GM15510 (cell line): ENCODE measurements around the gene LRRC47.

ENCODE experiments used
- POLR2A ChIP-seq: IDR thresholded peaks from 3 replicates; pipeline ENCODE4 v1.6.1; 2011; ENCODE audit warnings: borderline replicate concordance; ENCODE audit not compliant: insufficient read length; ENCODE audit errors: extremely low read depth

LRRC47 gene

DNA sequence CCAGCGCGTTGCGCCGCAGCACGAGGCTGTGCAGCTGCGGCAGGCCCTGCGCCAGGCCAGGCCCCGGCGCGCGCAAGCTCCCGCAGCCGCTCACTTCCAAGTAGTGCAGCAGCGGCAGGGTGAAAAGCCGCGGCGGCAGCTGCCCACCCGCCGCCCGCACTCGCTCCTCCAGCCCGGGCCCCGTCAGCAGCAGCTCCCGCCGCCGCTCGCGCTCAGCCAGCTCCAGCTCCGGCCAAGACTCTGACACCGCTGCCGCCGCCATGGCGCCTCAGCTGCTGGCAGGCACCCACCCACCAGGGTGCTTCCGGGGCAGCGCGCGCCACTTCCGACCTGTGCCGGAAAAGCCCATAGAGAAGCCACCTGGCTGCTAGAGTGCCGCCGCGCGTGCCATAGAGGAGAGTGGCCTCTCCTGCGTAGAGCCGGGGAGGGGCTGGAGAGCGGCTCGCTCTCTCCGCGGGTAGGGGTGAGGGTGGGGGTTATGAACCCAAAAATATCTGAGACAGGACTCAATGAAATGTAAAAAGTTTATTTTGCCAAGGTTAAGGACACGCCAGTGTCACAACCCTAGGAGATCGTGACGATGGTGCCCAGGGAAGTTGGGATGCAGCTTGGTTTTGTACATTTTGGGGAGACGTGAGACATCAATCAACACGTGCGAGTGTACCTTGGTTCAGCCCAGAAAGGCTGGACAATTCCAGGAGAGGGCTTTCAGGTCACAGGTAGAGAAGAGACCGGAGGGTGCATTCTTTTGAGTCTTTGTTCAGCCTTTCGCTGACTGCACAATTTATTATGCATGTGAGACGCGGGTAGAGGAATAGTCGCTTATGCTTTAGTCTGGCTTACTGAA, at the start of gene LRRC47:
LRRC47 (minus strand) TSS at position 284 of the 847 bp plus-strand sequence; CDS start at position 262, 22 bp downstream.
- TF ChIP-seq POLR2A, result peak; percentile 81

DNA sequence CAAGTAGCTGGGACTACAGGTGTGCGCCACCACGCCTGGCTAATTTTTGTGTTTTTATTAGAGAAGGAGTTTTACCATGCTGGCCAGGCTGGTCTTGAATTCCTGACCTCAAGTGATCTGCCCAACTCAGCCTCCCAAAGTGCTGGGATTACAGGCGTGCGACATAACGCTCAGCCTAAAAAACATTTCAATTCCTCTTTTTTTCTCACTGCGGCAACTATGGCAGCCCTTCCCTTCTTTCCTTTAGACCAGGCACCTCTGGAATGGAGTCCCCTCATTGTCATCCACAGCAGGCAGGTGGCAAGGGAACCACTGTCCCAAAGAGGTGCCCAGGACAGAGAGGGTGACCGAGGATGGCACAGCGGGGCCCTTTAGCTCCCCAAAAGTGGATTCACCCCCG, 46.6 kb upstream of the LRRC47 start:
- no peak for TF ChIP-seq POLR2A

DNA sequence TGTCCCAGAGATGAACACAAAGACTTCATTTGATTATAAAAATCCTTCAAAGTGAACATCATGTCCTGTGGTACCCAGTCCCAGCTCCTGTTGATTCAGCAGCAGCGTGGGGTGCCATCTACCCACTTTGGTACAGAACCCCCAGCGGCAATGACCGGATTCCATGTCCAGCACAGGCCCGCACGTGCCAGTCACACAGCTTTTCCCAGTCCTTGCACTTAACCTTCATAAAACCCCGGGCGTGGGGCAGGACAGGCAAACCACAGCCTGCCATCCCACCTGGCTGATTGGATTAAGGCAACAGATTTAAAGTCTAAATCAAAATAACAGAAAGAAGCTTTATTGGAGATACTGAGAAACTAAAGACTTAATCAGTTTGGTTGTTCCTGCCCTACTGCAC, 45.2 kb upstream of the LRRC47 start:
- TF ChIP-seq POLR2A, result no peak

DNA sequence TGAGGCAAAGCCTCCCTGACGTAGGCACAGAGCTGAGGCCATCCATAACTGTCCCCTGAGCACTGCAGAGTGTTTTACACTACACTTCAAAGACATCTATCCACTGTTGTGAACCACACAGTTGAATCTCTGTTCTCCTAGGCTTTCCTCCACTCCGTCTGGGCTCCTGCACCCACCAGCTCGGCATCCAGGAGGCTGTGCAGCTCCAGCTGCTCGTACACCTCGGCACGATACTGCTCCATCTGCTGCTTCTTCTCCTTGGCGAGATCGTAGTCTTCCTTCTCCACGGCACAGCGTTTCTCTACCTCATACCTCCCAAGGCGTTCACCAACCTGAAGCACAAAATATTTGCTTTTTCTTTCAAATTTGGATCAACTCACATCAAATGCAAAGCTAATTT, 42.5 kb upstream of the LRRC47 start:
- TF ChIP-seq POLR2A, result no peak

DNA sequence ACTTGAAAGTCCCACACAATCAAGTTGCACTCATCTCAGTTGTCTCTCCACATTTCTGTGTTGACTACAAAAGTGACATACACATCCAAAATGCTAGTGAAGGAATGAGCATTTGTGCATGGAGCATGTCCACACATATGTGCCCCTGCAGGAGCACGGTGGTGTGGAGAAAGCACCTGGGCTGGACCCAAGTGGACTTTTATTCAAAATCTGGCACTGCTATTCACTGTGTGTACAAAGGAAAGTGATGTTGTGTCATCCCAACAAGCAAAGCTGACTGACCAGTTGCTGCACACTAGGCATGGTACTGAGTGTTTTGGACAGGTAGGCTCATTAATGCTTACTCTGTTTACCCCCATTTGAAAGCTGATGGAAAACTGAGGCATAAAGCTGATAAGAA, 41.4 kb upstream of the LRRC47 start:
- no peak for TF ChIP-seq POLR2A

DNA sequence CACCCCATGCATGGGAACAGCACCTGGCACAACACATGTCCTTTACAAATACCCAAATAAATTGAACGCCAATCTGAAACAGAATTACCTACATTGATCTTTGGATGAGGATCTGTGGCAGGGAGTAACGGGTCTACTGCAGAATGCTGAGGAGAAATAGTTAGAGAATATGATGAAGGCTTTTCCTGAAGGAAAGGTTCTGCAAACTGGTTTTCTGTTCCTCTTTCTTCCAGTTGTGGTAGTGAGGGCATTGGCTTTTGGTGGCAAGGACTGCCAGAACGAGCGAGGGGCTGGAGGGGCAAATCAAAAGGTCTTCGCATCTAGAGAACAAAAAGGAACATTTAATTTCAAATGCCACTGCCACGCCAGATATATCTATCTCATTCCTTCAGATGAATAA, 40.9 kb upstream of the LRRC47 start:
- TF ChIP-seq POLR2A, result no peak

DNA sequence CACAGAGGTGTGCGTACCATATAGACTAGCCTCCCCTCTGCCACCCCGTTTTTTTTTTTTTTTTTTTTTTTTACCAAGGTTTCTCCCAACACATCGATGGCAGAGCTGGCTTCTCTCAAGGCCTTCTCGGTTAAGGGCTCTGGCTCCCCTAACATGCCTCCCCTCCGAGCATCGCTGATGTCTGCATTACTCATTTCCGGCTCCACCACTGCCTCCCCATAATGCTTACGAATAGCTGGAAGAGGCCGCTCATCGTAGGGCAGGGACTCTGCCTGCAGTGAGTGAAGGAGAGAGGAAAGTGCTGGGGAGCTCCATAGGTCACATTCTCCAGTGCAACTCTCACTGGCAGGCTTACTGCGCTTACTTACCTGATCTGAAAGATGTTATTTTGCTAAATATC, 40.1 kb upstream of the LRRC47 start:
- no peak for TF ChIP-seq POLR2A

DNA sequence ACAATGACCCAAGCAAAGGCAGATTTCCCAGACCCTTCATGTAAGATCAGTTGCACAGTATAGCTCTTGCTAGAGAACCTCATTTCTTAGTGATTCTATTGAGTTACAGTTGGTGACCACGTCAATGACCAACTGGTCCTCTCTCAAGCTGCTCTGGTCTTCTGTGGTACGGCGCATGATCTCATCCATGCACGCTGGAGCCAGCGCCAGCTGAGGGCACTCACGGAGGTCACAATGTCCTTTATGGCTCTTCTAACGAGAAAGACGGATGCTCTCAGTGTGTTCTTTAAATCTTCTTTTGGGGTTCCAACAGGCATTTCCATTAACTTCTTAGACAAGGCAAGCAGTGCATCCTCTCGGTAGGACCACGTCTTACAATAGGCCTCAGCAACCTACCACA, 38.4 kb upstream of the LRRC47 start:
- no peak for TF ChIP-seq POLR2A

DNA sequence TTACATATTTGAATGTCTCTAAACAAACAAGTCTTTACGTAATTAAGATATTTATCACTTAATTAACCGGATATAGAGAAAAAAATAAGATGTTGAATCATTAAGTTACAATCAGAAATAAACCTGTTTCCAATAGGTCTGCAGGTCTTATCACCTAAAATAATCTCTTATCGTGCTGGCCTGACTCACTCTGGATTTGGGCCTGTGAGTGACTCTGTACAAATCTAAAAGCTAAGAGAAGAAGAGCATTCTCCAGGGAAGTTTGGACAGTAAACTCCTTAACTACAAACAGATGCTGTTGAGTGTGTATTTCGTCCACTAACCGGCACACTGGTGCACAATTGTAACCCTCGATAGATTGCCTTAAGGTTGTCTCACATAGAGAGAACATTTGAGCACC, 35.4 kb upstream of the LRRC47 start:
- TF ChIP-seq POLR2A, result no peak

DNA sequence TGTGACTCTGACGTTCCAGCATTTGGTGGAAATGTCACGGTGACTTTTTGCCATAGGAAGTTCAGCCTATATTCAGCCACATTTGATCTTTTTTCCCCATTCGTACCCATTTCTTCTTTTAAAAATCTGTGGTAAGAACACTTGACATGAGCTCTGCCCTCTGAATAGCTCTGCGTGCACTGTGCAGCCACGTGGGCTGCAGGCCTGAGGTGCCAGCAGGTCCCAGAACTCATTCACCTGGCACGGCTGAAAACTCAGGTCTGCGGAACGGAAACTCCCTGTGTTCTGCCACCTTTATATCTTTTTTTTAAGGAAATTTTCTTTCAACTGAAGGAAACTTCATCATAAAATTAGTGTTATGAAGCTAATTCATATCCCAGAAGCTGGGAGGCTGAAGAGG, 32.1 kb upstream of the LRRC47 start:
- no peak for TF ChIP-seq POLR2A

DNA sequence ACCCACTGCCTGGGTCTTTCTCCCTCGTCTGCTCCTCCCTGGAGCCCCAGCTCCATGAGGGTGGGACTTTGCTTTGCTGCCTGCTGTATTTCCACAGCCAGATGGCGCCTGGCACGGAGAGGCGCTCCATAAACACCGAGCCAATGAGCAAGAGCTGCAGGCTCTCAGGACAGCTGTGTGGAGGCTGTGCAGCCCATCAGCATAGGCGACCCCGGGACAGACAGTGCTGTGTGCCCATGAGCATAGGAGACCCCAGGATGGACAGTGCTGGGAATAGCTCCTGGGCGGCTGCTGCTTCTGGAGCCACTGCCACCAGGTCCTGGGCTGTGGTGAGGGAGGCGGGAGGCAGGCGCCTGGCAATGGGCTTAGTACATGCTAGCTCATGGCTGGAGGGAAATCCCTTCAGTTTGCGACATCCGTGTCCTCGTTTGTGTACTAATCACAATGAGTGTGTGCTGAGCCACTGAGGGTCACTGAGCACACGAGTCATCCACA, 31.6 kb upstream of the LRRC47 start:
- no peak for TF ChIP-seq POLR2A

DNA sequence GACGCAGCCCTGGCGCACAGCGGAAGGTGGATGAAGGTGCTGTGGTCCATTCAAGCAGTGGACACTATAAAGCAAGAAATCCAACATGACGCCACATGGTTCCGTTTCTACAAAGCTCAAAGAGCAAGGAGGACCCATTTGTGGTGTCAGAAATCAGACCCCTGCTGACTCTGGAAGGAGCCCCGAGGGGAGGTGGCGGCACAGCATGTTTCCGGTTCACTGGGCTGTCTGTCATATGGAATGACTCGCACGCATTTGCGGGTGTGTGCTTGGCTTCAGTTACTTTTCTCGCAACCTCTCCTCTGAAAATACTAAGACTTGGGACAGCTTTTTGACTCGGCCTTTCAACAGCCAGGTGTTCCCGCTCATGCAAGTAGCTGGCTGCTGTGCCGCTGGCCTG, 29.1 kb upstream of the LRRC47 start:
- no peak for TF ChIP-seq POLR2A

DNA sequence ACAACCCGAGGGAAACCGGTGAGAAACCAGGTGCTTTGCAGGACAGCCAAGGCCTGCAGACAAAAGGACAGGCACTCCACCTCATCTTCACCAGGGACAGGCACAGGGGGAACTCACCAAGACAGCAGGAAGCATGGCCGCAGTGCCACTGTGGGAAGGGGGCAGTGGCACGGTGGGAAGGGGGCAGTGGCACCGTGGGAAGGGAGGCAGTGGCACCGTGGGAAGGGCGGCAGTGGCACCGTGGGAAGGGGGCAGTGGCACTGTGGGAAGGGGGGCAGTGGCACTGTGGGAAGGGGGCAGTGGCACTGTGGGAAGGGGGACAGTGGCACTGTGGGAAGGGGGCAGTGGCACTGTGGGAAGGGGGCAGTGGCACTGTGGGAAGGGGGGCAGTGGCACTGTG, 28.4 kb upstream of the LRRC47 start:
- TF ChIP-seq POLR2A, result no peak

DNA sequence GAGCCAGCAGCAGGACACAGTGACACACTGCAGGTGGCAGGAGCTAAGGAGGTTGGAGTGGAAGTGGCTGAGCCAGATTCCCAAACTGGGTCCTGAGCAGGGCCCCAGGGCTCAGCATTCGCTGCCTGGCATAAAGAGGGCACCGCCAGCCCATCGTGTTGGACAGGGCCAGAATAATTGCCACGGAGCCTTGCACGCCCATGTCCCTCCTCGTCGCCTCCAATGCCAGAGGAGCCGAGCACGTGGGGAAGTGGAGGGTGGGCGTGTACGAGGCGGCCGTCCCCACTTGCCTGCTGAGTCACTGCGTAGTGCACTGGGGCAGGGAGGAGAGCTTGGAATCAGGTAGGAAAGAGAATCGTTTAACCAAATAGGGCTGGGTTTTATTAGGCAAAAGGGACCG, 26.1 kb upstream of the LRRC47 start:
- no peak for TF ChIP-seq POLR2A

DNA sequence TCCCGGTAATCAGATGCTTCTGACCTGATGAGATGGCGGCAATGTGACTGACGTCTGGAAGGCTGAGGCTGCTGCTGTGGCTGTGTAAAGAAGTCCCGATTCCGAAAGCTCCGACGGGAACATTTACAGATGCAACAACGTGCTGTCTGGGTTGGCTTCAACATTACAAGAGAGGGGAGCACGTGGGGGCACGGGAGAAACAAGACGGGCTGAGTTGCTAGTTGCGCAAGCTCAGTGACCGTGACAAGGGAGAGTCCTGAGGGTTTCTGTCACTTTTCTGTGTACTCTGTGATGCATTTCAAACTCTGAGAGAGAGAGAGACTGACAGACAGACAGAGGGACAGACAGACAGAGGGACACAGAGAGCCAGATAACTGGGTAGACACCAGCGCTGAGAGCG, 25.6 kb upstream of the LRRC47 start:
- no peak for TF ChIP-seq POLR2A

DNA sequence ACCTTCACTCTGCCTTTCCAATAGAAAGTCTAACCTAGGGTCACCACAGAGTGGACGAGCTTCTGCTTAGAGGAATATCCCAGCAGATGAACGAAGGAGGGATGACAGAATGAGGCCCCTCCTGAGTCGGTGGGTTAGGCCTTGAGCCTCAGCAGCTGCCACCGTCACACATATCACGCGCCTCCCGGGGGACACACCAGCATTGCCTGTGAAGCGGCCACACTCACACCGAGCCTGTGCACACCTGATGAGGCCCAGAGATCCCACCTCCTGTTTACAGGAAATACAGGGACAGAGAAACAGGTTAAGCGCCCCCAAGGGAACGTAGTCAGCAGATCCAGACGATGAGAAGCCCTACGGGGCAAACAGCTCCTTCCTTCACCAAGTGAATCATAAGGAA, 25.1 kb upstream of the LRRC47 start:
- no peak for TF ChIP-seq POLR2A
